Measurements from ENCODE around the gene DYNLT2. TPM values are rescaled to one million over a fixed set of nuclear protein-coding genes. Genes with fewer than 3 reads are reported as not detected.

DYNLT2 gene
- total and polyA plus RNA-seq, 2 experiments from 2014 or later: 2.4 to 2.9 TPM

GRCh38 chr6:169692516-169692915 is 58.9 kb downstream of the DYNLT2 start:
- H3K9me3 ChIP-seq (ENCODE audit: low read depth): no peaks in the 10 kb centered on the region
- H3K36me3 ChIP-seq: peaks cover 9% of the 10 kb centered on the region
- DNase-seq (ENCODE audit: low read depth in 1 of 2, low spot score in 1 of 2): peak in 1 of 2 donors; percentile 59
- TF ChIP-seq CTCF (IDR thresholded peaks at IDR 0.05; ENCODE audit: low read depth, low read length): no peak
- no peaks in the 10 kb centered on the region for H3K27me3 ChIP-seq
- no peaks in the 10 kb centered on the region for H3K4me1 ChIP-seq (ENCODE audit: low read depth)
- no peak overlapping the region for H3K4me3 ChIP-seq
- no peak overlapping the region for H3K27ac ChIP-seq

- Histone ChIP-seq H3K4me1 (ENCODE audit: low read depth) (no peaks in the 10 kb centered on the region), H3K27ac (no peak overlapping the region), H3K4me3 (no peak overlapping the region), H3K27me3 (no peaks in the 10 kb centered on the region), H3K36me3 (peaks cover 15% of the 10 kb centered on the region), H3K9me3 (ENCODE audit: low read depth) (no peaks in the 10 kb centered on the region)
- no peak for DNase-seq (ENCODE audit: low read depth in 1 of 2, low spot score in 1 of 2)
- TF ChIP-seq CTCF (IDR thresholded peaks at IDR 0.05; ENCODE audit: low read depth, low read length): no peak
These were observed 60.1 kb downstream of the DYNLT2 start for GRCh38 chr6:169691260-169691659.

Other genes with a start within 250 kb of the DYNLT2 start
- gene WDR27, start 49.5 kb downstream of the DYNLT2 start, total RNA-seq: 40.2 and 83.0 TPM in 2 replicates
- gene WDR27, start 49.5 kb downstream of the DYNLT2 start, polyA plus RNA-seq: 54.4 and 66.8 TPM in 2 replicates
- gene C6orf120, start 49.4 kb downstream of the DYNLT2 start, total RNA-seq: 53.0 and 58.4 TPM in 2 replicates
- 27.5 and 46.6 TPM in 2 replicates for gene C6orf120, start 49.4 kb downstream of the DYNLT2 start, polyA plus RNA-seq
- gene PHF10, start 27.1 kb downstream of the DYNLT2 start, total RNA-seq: 26.0 and 32.0 TPM in 2 replicates
- gene PHF10, start 27.1 kb downstream of the DYNLT2 start, polyA plus RNA-seq: 31.5 and 43.3 TPM in 2 replicates
- 16.3 and 21.2 TPM in 2 replicates for gene ERMARD, start 50 bp upstream of the DYNLT2 start, total RNA-seq
- gene ERMARD, start 50 bp upstream of the DYNLT2 start, polyA plus RNA-seq: 20.9 and 32.4 TPM in 2 replicates

All from cardiac muscle cell (in vitro differentiated cells and primary cell).